ENCODE results near the gene MIB1.
"Not testable (repeated sequence)": the region's sequence is repeated elsewhere in the genome, so short reads cannot be mapped to it uniquely, and the experiment has no call there.

The MIB1 gene

GRCh38 chr18:21740538-21741311, at the start of gene MIB1:
TSS of gene MIB1 (plus strand) at chr18:21740792. CDS start at chr18:21741584, 792 bp downstream.
- DNase-seq (ENCODE audit: low read depth in 2 of 2): peak; percentile 96 to 97

GRCh38 chr18:21693322-21693721, 47.3 kb upstream of the MIB1 start:
- DNase-seq (ENCODE audit: low read depth in 2 of 2): no peak

DNA sequence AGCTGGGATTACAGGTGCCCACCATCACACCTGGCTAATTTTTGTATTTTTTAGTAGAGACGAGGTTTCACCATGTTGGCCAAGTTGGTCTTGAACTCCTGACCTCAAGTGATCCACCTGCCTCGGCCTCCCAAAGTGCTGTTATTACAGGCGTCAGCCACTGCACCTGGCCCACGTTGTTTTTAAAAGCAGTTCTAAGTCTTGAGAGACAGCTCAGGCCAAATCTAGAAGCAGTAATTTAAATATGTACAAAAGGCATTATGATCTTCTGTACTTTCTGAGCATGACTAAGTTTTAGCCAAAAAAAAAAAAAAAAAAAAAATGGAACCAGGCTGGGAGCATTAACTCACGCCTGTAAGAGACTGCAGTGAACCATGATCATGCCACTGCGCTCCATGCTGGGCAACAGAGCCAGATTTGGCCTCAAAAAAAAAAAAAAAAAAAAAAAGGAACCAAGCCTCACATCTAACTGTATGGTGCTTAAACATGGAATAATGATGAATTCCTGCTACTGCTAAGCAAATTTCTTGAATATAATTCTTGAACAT, 40.0 kb upstream of the MIB1 start:
- no peak for DNase-seq (ENCODE audit: low read depth in 2 of 2)

- DNase-seq (ENCODE audit: low read depth in 2 of 2): no peak
These were observed 39.0 kb upstream of the MIB1 start for GRCh38 chr18:21701621-21702020.

- DNase-seq (ENCODE audit: low read depth in 2 of 2): no peak
These were observed 38.0 kb upstream of the MIB1 start for GRCh38 chr18:21702602-21703001.

DNA sequence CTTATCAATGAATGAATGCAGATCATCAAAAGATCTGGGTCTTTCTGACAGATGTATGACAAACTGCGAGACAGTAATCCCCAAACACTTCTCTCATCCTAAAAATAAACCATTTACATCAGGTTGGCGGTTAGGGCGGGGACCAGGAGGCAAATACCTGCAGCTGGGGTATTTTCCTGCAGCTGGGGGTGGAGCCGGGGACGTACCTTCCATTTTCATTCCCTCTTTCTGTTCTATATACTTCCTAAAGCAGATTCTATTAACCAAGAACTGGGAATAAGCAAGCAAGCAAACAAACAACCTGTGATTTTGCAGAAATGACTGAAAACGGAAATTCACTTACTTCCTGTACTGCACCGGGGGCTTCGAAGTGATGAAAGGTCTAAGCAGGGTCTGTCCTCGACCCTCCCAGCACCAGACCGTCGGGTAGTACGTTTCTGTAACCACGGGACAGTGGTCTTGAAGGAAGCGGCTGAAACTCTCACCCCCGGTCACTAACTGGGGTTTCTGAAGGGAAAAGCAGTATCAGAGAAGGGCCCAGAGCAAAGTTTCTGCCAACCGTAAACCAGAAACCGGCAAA, 37.3 kb upstream of the MIB1 start:
- DNase-seq (ENCODE audit: low read depth in 2 of 2): peak in 1 of 2 donors; percentile 2

DNA sequence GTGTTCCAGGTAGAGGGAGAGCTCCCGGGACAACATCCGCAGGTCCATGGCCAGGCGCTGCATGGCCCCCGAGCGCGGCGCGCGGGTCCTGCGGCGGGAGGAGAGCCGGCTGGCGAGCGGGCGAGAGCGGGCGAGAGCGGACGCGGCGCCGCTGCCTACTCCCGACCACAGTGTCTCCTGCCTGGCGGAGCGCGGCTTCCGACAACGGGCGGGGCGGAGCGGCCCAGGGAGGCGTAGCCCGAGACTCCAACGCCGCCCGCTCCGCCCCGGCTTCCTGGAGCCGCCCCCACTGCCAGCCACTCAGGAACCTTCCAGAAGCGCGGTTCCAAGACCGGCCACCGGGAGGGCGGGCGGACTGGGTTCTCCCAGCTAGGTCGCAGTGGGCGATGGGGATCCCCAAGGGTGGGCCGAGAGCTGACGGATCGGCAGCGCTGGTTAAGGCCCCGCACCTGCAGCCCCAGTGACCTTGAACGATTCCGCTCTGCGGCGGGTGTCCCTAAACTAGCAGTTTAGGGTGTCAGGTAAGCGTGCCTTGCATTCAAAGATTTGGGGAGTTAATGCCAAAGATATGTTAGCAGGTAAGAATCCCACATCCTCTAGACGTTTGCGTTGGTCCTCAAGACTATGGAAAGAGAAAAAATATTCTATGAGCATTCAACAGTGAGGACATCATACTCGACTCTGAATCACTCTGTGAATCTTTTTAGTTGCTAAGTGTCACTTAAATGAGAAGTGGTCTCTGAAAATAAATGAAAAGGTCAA, 35.8 kb upstream of the MIB1 start, which contains the start of gene ABHD3:
Gene ABHD3 (minus strand): TSS at position 172 of the 762 bp plus-strand sequence. CDS start 109 bp downstream, at position 63.
- DNase-seq (ENCODE audit: low read depth in 2 of 2): peak; percentile 82 to 83

DNA sequence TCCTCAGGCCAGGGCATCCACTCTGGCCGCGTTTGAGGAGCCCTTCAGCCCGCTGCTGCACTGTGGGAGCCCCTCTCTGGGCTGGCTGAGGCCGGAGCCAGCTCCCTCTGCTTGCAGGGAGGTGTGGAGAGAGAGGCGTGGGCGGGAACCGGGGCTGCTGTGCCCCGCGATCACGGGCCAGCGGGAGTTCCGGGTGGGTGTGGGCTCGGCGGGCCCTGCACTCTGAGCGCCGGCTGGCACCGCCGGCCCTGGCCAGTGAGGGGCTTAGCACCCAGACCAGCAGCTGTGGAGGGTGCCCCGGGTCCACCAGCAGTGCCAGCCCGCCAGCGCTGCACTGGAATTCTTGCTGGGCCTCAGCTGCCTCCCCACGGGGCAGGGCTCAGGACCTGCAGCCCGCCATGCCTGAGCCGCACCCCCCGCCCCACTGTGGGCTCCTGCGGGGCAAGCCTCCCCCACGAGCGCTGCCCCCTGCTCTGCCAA, 34.2 kb upstream of the MIB1 start:
- DNase-seq (ENCODE audit: low read depth in 2 of 2): no peak

- DNase-seq (ENCODE audit: low read depth in 2 of 2): not testable (repeated sequence)
These were observed 33.5 kb upstream of the MIB1 start for GRCh38 chr18:21707130-21707529.

GRCh38 chr18:21714474-21714873, 26.1 kb upstream of the MIB1 start:
- DNase-seq (ENCODE audit: low read depth in 2 of 2): no peak

- no peak for DNase-seq (ENCODE audit: low read depth in 2 of 2)
These were observed 17.9 kb upstream of the MIB1 start for GRCh38 chr18:21722687-21723086.

- DNase-seq (ENCODE audit: low read depth in 2 of 2): no peak
These were observed 15.4 kb upstream of the MIB1 start for GRCh38 chr18:21725201-21725600.

- no peak for DNase-seq (ENCODE audit: low read depth in 2 of 2)
These were observed 12.9 kb upstream of the MIB1 start for GRCh38 chr18:21727702-21728101.

DNA sequence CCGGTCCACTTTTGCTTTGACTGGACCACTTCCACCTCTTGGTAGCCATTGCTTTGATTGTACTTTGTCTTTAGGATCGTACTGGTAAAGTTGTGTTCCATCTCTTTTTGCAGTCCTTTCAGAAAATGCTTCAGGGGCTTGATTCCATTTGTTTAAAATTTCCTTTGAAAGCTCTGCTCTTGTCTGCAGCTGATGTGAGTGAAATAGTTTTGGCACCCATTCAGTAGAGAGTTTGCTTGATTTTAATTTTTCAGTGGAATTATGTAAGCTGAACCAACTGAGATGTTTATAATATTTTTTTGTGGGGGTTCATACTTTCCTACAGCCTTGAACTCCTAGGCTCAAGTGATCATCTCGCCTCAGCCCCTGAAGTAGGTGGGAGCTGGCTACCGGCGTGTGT, 7.6 kb upstream of the MIB1 start:
- no peak for DNase-seq (ENCODE audit: low read depth in 2 of 2)

DNA sequence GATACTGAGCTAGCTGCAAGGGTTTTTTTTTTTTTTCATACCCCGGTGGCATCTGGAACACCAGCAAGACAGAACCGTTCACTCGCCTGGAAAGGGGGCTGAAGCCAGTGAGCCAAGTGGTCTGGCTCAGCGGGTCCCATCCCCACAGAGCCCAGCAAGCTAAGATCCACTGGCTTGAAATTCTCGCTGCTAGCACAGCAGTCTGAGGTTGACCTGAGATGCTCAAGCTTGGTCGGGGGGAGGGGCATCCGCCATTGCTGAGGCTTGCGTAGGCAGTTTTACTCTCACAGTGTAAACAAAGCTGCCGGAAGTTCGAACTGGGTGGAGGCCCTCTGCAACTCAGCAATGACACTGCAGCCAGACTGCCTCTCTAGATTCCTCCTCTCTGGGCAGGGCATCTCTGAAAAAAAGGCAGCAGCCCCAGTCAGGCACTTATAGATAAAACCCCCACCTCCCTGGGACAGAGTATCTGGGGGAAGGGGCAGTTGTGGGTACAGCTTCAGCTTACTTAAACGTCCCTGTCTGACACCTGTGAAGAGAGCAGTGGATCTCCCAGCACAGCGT, 5.1 kb upstream of the MIB1 start:
- DNase-seq (ENCODE audit: low read depth in 2 of 2): peak in 1 of 2 donors; percentile 7

DNA sequence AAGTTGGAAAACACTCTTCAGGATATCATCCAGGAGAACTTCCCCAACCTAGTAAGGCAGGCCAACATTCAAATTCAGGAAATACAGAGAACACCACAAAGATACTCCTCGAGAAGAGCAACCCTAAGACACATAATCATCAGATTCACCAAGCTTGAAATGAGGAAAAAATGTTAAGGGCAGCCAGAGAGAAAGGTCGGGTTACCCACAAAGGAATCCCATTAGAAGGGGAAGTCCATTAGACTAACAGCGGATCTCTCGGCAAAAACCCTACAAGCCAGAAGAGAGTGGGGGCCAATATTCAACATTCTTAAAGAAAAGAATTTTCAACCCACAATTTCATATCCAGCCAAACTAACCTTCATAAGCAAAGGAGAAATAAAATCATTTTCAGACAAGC, 3.7 kb upstream of the MIB1 start:
- DNase-seq (ENCODE audit: low read depth in 2 of 2): not testable (repeated sequence)

DNA sequence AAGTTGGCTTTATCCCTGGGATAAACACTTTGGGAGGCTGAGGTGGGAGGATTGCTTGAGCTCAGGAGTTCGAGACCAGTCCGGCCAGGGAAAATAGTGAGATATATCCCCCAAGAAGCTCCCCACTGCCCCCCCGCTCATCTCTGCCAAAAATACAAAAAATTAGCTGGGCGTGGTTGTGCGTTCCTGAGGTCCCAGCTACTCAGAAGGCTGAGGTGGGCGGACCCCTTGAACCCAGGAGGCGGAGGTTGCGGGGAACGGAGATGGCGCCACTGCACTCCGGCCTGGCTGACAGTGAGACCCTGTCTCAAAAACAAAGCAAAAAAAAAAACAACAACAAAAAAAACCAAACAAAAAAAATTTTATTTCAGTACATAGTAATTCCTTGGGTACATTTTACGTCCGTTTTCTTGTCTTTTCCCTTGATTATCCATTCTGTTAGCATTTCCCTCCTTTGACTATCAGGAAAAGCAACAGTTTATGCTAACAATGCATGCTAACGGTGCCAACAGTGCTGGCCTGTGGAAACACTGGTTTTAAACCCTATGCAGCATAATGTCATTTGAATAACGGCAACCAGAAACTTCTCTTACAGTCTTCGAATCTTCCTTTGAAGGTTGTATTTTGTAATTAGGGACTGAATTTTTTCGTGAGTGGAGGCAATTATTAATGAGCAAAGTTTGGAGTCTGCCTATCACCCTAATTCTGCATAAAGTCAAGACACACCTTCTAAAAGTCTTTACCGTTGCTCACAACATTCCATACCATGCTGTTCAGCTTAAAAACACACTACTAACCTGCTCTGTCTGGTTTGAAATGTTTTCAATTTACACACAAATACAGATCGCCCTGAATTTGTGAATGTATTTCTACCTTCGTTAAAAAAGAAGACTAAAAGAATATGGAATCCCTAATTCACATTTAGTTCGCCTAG, 721 bp upstream of the MIB1 start:
- no peak for DNase-seq (ENCODE audit: low read depth in 2 of 2)

DNA sequence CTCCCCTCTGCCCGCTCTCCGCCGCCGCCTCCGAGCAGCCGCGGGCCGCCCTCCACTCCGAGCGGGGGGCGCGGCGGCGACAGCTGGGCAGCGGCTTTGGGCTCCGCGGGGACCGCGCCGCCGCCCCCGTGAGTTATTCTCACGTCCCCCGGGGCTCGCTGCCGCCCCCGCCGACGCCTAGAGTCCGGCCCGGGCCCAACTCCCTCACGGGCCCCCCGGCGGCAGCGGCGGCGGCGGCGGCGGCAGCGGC, 645 bp downstream of the MIB1 start:
- DNase-seq (ENCODE audit: low read depth in 2 of 2): no peak

DNA sequence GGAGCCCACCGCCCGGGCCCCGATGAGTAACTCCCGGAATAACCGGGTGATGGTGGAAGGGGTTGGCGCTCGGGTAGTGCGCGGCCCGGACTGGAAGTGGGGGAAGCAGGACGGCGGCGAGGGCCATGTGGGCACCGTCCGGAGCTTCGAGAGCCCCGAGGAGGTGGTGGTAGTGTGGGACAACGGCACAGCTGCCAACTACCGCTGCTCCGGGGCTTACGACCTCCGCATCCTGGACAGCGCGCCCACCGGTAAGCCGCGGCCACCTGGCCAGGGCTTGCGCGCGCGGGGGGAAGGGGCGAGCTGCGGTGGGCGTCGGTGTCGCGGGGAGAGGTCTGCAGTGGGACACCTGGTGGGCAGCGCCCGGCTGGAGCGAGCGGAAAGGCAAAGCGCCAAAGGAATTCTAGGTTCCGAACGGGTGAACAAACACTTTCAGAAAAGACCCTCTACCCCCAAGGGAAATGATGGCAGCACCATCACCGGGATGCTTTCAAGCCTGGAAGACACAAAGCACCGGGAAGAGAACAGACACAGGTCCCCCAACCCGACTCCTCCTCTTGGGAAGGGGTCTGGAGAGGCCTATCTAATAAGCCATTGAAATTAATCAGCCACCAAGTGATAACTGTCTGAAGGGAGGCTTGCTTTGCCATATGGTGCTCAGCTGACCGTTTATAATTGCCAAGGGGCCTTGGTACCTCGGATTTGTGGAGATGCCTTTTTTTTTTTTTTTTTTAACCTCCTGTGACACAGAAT, 1.1 kb downstream of the MIB1 start:
- DNase-seq (ENCODE audit: low read depth in 2 of 2): peak in 1 of 2 donors; percentile 4

GRCh38 chr18:21742315-21742687, 1.7 kb downstream of the MIB1 start:
- no peak for DNase-seq (ENCODE audit: low read depth in 2 of 2)
